SU-DHL-6 (cell line): ENCODE results near the gene DTNBP1.

ENCODE experiments used
- EZH2phosphoT487 ChIP-seq: fragments of 200-600 bp; sonication (generic), shearing (Covaris generic); conservative IDR thresholded peaks from 2 replicates; pipeline ENCODE4 v1.6.1; 2018; ENCODE audit warnings: mild to moderate bottlenecking, antibody characterized with exemption, low read length, moderate library complexity, mixed read lengths
- TF ChIP-seq, protein P1 (sequence below): fragments of 200-600 bp; sonication (generic); IDR thresholded peaks from one replicate; pipeline ENCODE4 v1.5.1; 2017; ENCODE audit warnings: antibody characterized with exemption, mild to moderate bottlenecking, low read length, moderate library complexity; ENCODE audit not compliant: insufficient read depth, poor library complexity, severe bottlenecking

DNA sequence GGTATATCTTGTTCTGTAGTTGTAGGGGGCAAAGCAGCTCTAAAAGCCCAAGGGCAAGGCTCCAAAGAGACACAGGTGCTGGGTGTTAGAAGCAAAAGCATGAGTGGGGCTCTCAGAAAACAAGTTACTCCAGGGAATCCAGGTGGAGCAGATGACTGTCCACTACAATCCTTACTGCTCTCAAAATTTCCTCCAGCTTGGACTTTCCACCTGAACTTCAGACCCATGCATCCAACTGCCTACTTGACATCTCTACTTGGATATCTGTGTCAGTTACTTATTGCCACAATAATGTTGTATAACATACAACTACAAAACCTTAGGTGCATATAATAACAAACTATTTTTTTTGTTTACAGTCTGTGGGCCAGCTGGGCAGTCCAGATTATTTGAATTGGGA is 22.8 kb upstream of the DTNBP1 start:
- TF ChIP-seq, protein P1, sequence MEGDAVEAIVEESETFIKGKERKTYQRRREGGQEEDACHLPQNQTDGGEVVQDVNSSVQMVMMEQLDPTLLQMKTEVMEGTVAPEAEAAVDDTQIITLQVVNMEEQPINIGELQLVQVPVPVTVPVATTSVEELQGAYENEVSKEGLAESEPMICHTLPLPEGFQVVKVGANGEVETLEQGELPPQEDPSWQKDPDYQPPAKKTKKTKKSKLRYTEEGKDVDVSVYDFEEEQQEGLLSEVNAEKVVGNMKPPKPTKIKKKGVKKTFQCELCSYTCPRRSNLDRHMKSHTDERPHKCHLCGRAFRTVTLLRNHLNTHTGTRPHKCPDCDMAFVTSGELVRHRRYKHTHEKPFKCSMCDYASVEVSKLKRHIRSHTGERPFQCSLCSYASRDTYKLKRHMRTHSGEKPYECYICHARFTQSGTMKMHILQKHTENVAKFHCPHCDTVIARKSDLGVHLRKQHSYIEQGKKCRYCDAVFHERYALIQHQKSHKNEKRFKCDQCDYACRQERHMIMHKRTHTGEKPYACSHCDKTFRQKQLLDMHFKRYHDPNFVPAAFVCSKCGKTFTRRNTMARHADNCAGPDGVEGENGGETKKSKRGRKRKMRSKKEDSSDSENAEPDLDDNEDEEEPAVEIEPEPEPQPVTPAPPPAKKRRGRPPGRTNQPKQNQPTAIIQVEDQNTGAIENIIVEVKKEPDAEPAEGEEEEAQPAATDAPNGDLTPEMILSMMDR, result no peak
- TF ChIP-seq EZH2phosphoT487, result no peak
